ENCODE results near the gene ZCCHC14.

Gene ZCCHC14

DNA sequence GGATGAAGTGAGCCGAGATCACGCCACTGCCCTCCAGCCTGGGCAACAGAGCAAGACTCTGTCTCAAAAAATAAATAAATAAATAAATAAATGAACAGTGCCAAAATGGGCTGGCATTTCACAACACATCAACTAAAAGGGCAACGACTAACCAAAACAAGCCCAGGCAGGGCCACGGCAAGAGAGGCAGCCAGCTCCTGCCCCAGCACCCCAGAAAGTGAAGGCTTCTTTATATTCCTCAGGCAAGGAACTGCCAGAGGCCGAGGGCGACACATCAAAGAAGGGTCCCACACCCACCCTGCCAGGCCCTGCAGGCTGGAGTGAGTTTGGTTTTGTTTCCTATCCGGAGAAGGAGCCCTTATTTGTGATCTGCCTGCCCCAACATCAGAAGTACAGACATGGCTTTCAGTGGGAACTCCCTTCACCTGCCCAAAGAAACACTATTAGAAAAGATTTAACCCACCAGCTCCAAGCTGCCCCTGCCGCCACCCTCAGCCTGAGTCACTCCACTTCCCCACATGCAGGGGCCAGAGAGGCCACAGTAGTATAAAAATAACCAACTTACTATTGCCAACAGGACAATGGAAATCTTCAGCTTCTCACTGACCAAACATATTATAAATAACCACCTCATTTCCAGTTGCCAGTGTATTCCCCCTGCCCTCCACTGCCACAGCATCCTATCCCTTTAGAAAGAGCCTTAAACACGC, 117.2 kb downstream of the ZCCHC14 start:
- Histone ChIP-seq H3K79me2 (ENCODE audit: low read length) (peaks cover 59% of the 10 kb centered on the region), H3K27ac (ENCODE audit: low read length) (no peak overlapping the region), H3K36me3 (replicated peaks; ENCODE audit: insufficient read depth, low read length) (no peaks in the 10 kb centered on the region), H3K9ac (ENCODE audit: low read length) (no peak overlapping the region), H3F3A (ENCODE audit: insufficient read depth, low read length) (no peaks in the 10 kb centered on the region), H3K4me3 (ENCODE audit: low read length) (no peak overlapping the region), H4K20me1 (ENCODE audit: insufficient read depth, low read length) (no peaks in the 10 kb centered on the region), H3K9me2 (replicated peaks; ENCODE audit: insufficient read depth, low read length) (no peaks in the 10 kb centered on the region), H3K27me3 (replicated peaks; ENCODE audit: insufficient read depth, low read length) (no peaks in the 10 kb centered on the region), H2AFZ (ENCODE audit: low read length) (no peak overlapping the region), H3K4me1 (ENCODE audit: low read length) (0 out of 2 replicates have a peak, but pooled peaks cover under 1% of the 10 kb centered on the region), H3K9me3 (replicated peaks; ENCODE audit: insufficient read depth, low read length) (no peaks in the 10 kb centered on the region), H3K4me2 (ENCODE audit: low read depth, low read length) (no peak overlapping the region)
- DNase-seq, result no peak
- TF ChIP-seq EZH2phosphoT487 (IDR thresholded peaks at IDR 0.05; ENCODE audit: low read length) (no peak), EZH2 (optimal IDR thresholded peaks at IDR 0.05; ENCODE audit: low read depth, low read length) (no peak), CTCF (IDR thresholded peaks at IDR 0.05; ENCODE audit: low read length) (no peak)

DNA sequence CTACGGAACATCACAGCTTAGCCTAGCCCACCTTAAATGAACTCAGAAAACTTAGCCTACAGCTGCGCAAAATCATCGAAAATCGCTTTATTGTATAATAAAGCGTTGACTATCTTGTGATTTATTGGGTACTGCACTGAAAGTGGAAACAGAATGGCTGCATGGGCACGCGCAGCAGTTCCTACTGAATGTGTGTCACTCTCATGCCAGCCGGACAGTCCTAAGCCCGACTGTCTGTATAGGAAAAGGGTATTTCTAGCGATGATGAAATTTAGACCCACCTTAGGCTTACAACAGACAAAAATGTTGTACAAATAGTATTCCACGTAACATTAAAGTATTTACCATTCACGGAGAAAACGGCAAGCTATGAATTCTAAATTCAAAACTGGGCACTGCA, 118.5 kb downstream of the ZCCHC14 start:
- no peaks in the 10 kb centered on the region for H3F3A ChIP-seq (ENCODE audit: insufficient read depth, low read length)

DNA sequence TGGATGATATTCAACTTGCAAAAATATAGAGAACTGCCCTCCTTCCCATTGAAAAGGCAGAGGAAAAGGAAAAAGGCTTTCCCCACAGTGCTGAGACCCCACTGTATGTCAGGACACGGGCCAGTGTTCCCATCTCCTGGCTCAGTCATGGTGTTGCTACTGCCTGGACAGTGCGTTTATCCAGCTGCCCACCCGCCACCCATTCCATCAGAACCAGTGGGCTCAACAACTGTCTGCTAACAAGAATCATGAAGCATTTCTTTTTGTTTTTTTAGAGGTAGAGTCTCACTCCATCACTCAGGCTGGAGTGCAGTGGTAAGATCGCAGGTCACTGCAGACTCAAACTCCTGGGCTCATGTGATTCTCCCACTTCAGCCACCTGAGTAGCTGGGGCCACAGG, 120.5 kb downstream of the ZCCHC14 start:
- Histone ChIP-seq H3K4me2 (ENCODE audit: low read depth, low read length) (no peak overlapping the region), H2AFZ (ENCODE audit: low read length) (no peak overlapping the region), H3K36me3 (replicated peaks; ENCODE audit: insufficient read depth, low read length) (no peaks in the 10 kb centered on the region), H3F3A (ENCODE audit: insufficient read depth, low read length) (no peaks in the 10 kb centered on the region), H3K9me2 (replicated peaks; ENCODE audit: insufficient read depth, low read length) (no peaks in the 10 kb centered on the region), H3K27me3 (replicated peaks; ENCODE audit: insufficient read depth, low read length) (no peaks in the 10 kb centered on the region), H3K27ac (ENCODE audit: low read length) (no peak overlapping the region), H3K9ac (ENCODE audit: low read length) (no peak overlapping the region), H4K20me1 (ENCODE audit: insufficient read depth, low read length) (no peaks in the 10 kb centered on the region), H3K79me2 (ENCODE audit: low read length) (peaks cover 54% of the 10 kb centered on the region), H3K4me3 (ENCODE audit: low read length) (no peak overlapping the region), H3K9me3 (replicated peaks; ENCODE audit: insufficient read depth, low read length) (no peaks in the 10 kb centered on the region), H3K4me1 (ENCODE audit: low read length) (no peaks in the 10 kb centered on the region)
- no peak for DNase-seq
- TF ChIP-seq EZH2phosphoT487 (IDR thresholded peaks at IDR 0.05; ENCODE audit: low read length) (no peak), EZH2 (optimal IDR thresholded peaks at IDR 0.05; ENCODE audit: low read depth, low read length) (no peak), CTCF (IDR thresholded peaks at IDR 0.05; ENCODE audit: low read length) (no peak)

More for the DNA sequence above, 118.5 kb downstream of the ZCCHC14 start:
- DNase-seq, result no peak
- Histone ChIP-seq H3K36me3 (replicated peaks; ENCODE audit: insufficient read depth, low read length) (no peaks in the 10 kb centered on the region), H3K79me2 (ENCODE audit: low read length) (peaks cover 59% of the 10 kb centered on the region), H3K4me1 (ENCODE audit: low read length) (no peaks in the 10 kb centered on the region), H3K9me2 (replicated peaks; ENCODE audit: insufficient read depth, low read length) (no peaks in the 10 kb centered on the region), H3K4me3 (ENCODE audit: low read length) (no peak overlapping the region), H3K27ac (ENCODE audit: low read length) (no peak overlapping the region), H4K20me1 (ENCODE audit: insufficient read depth, low read length) (no peaks in the 10 kb centered on the region), H3K9ac (ENCODE audit: low read length) (no peak overlapping the region), H3K4me2 (ENCODE audit: low read depth, low read length) (no peak overlapping the region), H2AFZ (ENCODE audit: low read length) (no peak overlapping the region), H3K27me3 (replicated peaks; ENCODE audit: insufficient read depth, low read length) (no peaks in the 10 kb centered on the region), H3K9me3 (replicated peaks; ENCODE audit: insufficient read depth, low read length) (no peaks in the 10 kb centered on the region)
- TF ChIP-seq CTCF (IDR thresholded peaks at IDR 0.05; ENCODE audit: low read length) (no peak), EZH2phosphoT487 (IDR thresholded peaks at IDR 0.05; ENCODE audit: low read length) (no peak), EZH2 (optimal IDR thresholded peaks at IDR 0.05; ENCODE audit: low read depth, low read length) (no peak)
